Stimulated activated effector memory CD8-positive, alpha-beta T cell treated with anti-CD3 and anti-CD28 coated beads, Interleukin-12 subunit alpha, Interleukin-12 subunit beta, amount 100 ng/mL, for 72 hours (primary cell): ENCODE measurements around the gene ARL3.

Experiments used
- ATAC-seq: fragments of 150-1000 bp; cut with Tn5 transposase; 2 replicates; pipeline ENCODE4 v1.10.0; 2021
- DNase-seq, 2 donors: peaks; one replicate each; pipeline ENCODE4 v3.0.0; 2021 to 2022; ENCODE audit warnings: low spot score in 2 of 2
- H3K27ac Mint-ChIP-seq: one replicate; pipeline ENCODE4 v1.8.0; 2022; ENCODE audit warnings: mild to moderate bottlenecking, mixed read lengths
- H3K36me3 Mint-ChIP-seq: one replicate; pipeline ENCODE4 v1.8.0; 2022; ENCODE audit warnings: mild to moderate bottlenecking, mixed read lengths
- H3K4me1 Mint-ChIP-seq: one replicate; pipeline ENCODE4 v1.8.0; 2022; ENCODE audit warnings: mixed read lengths
- H3K4me3 Mint-ChIP-seq: one replicate; pipeline ENCODE4 v1.8.0; 2022; ENCODE audit warnings: mild to moderate bottlenecking, mixed read lengths
- H3K9me3 Mint-ChIP-seq: one replicate; pipeline ENCODE4 v1.8.0; 2022; ENCODE audit warnings: mixed read lengths

Gene ARL3

GRCh38 chr10:102634686-102635085, 79.5 kb downstream of the ARL3 start:
- DNase-seq (no peak), ATAC-seq (no peak)
- Mint-ChIP-seq H3K36me3 (no peaks in the 10 kb centered on the region), H3K9me3 (no peaks in the 10 kb centered on the region), H3K4me3 (no peak overlapping the region), H3K27ac (peak overlapping the region; percentile 62), H3K4me1 (peaks cover 43% of the 10 kb centered on the region)

GRCh38 chr10:102633848-102634247, 80.3 kb downstream of the ARL3 start:
- H3K36me3 Mint-ChIP-seq = no peaks in the 10 kb centered on the region
- no peak for ATAC-seq
- peak overlapping the region; percentile 62 for H3K27ac Mint-ChIP-seq
- peaks cover 43% of the 10 kb centered on the region for H3K4me1 Mint-ChIP-seq
- H3K4me3 Mint-ChIP-seq = peak overlapping the region; percentile 44
- no peak for DNase-seq
- no peaks in the 10 kb centered on the region for H3K9me3 Mint-ChIP-seq

GRCh38 chr10:102633287-102633686, 80.9 kb downstream of the ARL3 start:
- Mint-ChIP-seq H3K36me3 (no peaks in the 10 kb centered on the region), H3K4me1 (peaks cover 43% of the 10 kb centered on the region), H3K27ac (peak overlapping the region; percentile 62), H3K4me3 (peak overlapping the region; percentile 44), H3K9me3 (no peaks in the 10 kb centered on the region)
- ATAC-seq = peak; percentile 80
- DNase-seq = no peak

GRCh38 chr10:102632394-102633111, 81.6 kb downstream of the ARL3 start:
- no peak for DNase-seq
- Mint-ChIP-seq H3K4me3 (peak overlapping the region; percentile 44), H3K4me1 (peaks cover 43% of the 10 kb centered on the region), H3K36me3 (no peaks in the 10 kb centered on the region), H3K9me3 (no peaks in the 10 kb centered on the region), H3K27ac (peak overlapping the region; percentile 62)
- ATAC-seq = peak; percentile 36

- no peak for ATAC-seq
- Mint-ChIP-seq H3K27ac (peak overlapping the region; percentile 62), H3K9me3 (no peaks in the 10 kb centered on the region), H3K4me3 (peak overlapping the region; percentile 44), H3K4me1 (peaks cover 43% of the 10 kb centered on the region), H3K36me3 (no peaks in the 10 kb centered on the region)
- no peak for DNase-seq
These were observed 82.4 kb downstream of the ARL3 start for GRCh38 chr10:102631525-102632393.

GRCh38 chr10:102630663-102631062, 83.5 kb downstream of the ARL3 start:
- H3K4me3 Mint-ChIP-seq = no peak overlapping the region
- H3K36me3 Mint-ChIP-seq = no peaks in the 10 kb centered on the region
- H3K27ac Mint-ChIP-seq = peak overlapping the region; percentile 62
- DNase-seq = no peak
- peaks cover 39% of the 10 kb centered on the region for H3K4me1 Mint-ChIP-seq
- no peak for ATAC-seq
- no peaks in the 10 kb centered on the region for H3K9me3 Mint-ChIP-seq

GRCh38 chr10:102629661-102630614, 84.3 kb downstream of the ARL3 start:
- H3K4me3 Mint-ChIP-seq = no peak overlapping the region
- H3K27ac Mint-ChIP-seq = no peak overlapping the region

GRCh38 chr10:102628451-102628911, 85.7 kb downstream of the ARL3 start:
- no peak for ATAC-seq
- Mint-ChIP-seq H3K27ac (no peak overlapping the region), H3K4me3 (no peak overlapping the region), H3K36me3 (no peaks in the 10 kb centered on the region), H3K9me3 (no peaks in the 10 kb centered on the region), H3K4me1 (peaks cover 27% of the 10 kb centered on the region)
- no peak for DNase-seq

More at GRCh38 chr10:102629661-102630614, 84.3 kb downstream of the ARL3 start:
- ATAC-seq = no peak
- peaks cover 33% of the 10 kb centered on the region for H3K4me1 Mint-ChIP-seq
- no peaks in the 10 kb centered on the region for H3K36me3 Mint-ChIP-seq
- H3K9me3 Mint-ChIP-seq = no peaks in the 10 kb centered on the region
- no peak for DNase-seq

- Mint-ChIP-seq H3K4me1 (peaks cover 21% of the 10 kb centered on the region), H3K9me3 (no peaks in the 10 kb centered on the region), H3K36me3 (no peaks in the 10 kb centered on the region), H3K27ac (peak overlapping the region; percentile 73), H3K4me3 (no peak overlapping the region)
- DNase-seq (no peak), ATAC-seq (no peak)
These were observed 86.4 kb downstream of the ARL3 start for GRCh38 chr10:102627736-102628293.

GRCh38 chr10:102627291-102627735, 86.9 kb downstream of the ARL3 start:
- no peak for DNase-seq
- Mint-ChIP-seq H3K36me3 (no peaks in the 10 kb centered on the region), H3K4me3 (no peak overlapping the region), H3K27ac (peak overlapping the region; percentile 73), H3K9me3 (no peaks in the 10 kb centered on the region), H3K4me1 (peaks cover 16% of the 10 kb centered on the region)
- ATAC-seq = no peak

- H3K4me3 Mint-ChIP-seq = no peak overlapping the region
- peaks cover 6% of the 10 kb centered on the region for H3K4me1 Mint-ChIP-seq
- ATAC-seq (no peak), DNase-seq (no peak)
- peak overlapping the region; percentile 73 for H3K27ac Mint-ChIP-seq
- H3K9me3 Mint-ChIP-seq = no peaks in the 10 kb centered on the region
- H3K36me3 Mint-ChIP-seq = no peaks in the 10 kb centered on the region
These were observed 88.0 kb downstream of the ARL3 start for GRCh38 chr10:102626026-102626685.

- Mint-ChIP-seq H3K4me1 (peaks cover 8% of the 10 kb centered on the region), H3K9me3 (no peaks in the 10 kb centered on the region), H3K4me3 (no peak overlapping the region), H3K36me3 (no peaks in the 10 kb centered on the region), H3K27ac (peak overlapping the region; percentile 73)
- DNase-seq (no peak), ATAC-seq (no peak)
These were observed 89.2 kb downstream of the ARL3 start for GRCh38 chr10:102624751-102625645.

- no peak for ATAC-seq
- Mint-ChIP-seq H3K27ac (peak overlapping the region; percentile 73), H3K4me3 (no peak overlapping the region)
These were observed 90.1 kb downstream of the ARL3 start for GRCh38 chr10:102624094-102624493.

More at GRCh38 chr10:102624094-102624493, 90.1 kb downstream of the ARL3 start:
- Mint-ChIP-seq H3K36me3 (no peaks in the 10 kb centered on the region), H3K9me3 (no peaks in the 10 kb centered on the region), H3K4me1 (peaks cover 12% of the 10 kb centered on the region)
- DNase-seq = no peak
